Tibial artery (tissue), 4 donors: Measurements from ENCODE around the gene OPCML.

ENCODE experiments used
- DNase-seq, 2 donors: peaks; one replicate each; pipeline ENCODE4 v3.0.0-alpha.2; 2019
- H3K27ac ChIP-seq, 2 donors: fragments of 200-600 bp; sonication (generic) in 1 of 2; 1 replicate in 1 of 2; 2 replicates in 1 of 2; pipeline ENCODE4 v1.5.1; 2018 to 2019; ENCODE audit warnings: mild to moderate bottlenecking in 1 of 2
- H3K27me3 ChIP-seq, 2 donors: fragments of 200-600 bp; sonication (generic) in 1 of 2; one replicate each; pipeline versions ENCODE4 v1.5.1 to v1.6.0; 2016 to 2019
- H3K36me3 ChIP-seq, 3 donors: fragments of 200-600 bp; sonication (generic) in 2 of 3; one replicate each; pipeline ENCODE4 v1.5.1; 2016 to 2019; ENCODE audit warnings: mild to moderate bottlenecking in 2 of 3
- H3K4me1 ChIP-seq, 4 donors: fragments of 200-600 bp; sonication (generic) in 2 of 4; 1 replicate in 3 of 4; 2 replicates in 1 of 4; pipeline ENCODE4 v1.5.1; 2016 to 2019
- H3K4me3 ChIP-seq, 2 donors: fragments of 200-600 bp; sonication (generic) in 1 of 2; 1 replicate in 1 of 2; 2 replicates in 1 of 2; pipeline ENCODE4 v1.5.1; 2018 to 2019; ENCODE audit warnings: mild to moderate bottlenecking in 2 of 2
- H3K9me3 ChIP-seq, 3 donors: fragments of 200-600 bp; sonication (generic) in 1 of 3; one replicate each; pipeline ENCODE4 v1.5.1; 2016 to 2019
- intact Hi-C: fragments of 100-400 bp; cut with DNase I; formaldehyde crosslinking; loops from one replicate; pipeline ENCODE4 v1.15.0; 2023; ENCODE audit warnings: low total_unique reads
- TF ChIP-seq, protein P1 (sequence below), 2 experiments: fragments of 200-600 bp in 1 of 2; fragments of 450-650 bp in 1 of 2; IDR thresholded peaks; one replicate each; pipeline ENCODE4 v1.5.1; 2017 to 2019; ENCODE audit warnings: antibody characterized with exemption in 2 of 2, mild to moderate bottlenecking in 1 of 2, moderate library complexity in 1 of 2

OPCML gene

DNA sequence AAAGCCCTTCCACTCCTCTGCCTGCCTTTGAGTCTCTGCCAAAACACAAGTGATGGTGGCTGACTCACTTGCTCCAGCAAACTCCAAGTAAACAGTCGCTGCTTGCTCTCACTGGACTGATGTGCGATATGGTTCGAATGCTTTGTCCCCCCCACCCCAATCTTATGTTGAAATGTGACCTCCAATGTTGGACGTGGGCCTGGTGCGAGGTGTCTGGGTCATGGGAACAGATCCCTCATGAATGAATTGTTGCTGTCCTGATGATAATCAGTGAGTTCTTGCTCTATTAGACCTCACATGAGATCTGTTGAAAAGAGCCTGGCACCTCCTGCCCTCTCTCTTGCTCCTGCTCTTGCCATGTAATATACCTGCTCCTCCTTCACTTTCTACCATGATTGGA, 747.9 kb downstream of the OPCML start:
- no peaks in the 10 kb centered on the region for H3K36me3 ChIP-seq
- intact Hi-C loops, result no loop called here
- no peak for DNase-seq

DNA sequence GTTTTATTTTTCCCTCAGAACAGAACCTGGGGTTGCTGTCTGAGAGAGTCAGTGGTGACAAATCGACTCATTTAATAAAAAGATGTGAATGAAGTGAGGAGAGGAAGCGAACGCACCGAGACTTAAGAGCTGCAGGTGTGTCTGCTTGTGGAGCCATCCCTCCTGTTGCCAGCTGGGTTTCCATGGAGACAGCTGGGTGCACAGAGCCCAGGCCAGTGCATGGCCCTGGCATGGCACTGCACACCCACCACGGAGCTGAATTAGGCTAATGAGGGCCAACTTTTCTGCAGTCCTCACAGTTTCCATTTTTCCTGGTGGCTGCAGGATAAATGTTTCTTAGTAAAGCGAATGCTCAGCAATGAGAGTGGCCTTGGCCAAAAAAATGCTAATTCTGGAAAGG, 750.2 kb downstream of the OPCML start:
- no peak overlapping the region for H3K27ac ChIP-seq
- no peaks in the 10 kb centered on the region for H3K9me3 ChIP-seq
- H3K36me3 ChIP-seq, result no peaks in the 10 kb centered on the region
- intact Hi-C loops, result no loop called here
- DNase-seq, result no peak
- H3K4me1 ChIP-seq, result no peaks in the 10 kb centered on the region
- TF ChIP-seq, protein P1, sequence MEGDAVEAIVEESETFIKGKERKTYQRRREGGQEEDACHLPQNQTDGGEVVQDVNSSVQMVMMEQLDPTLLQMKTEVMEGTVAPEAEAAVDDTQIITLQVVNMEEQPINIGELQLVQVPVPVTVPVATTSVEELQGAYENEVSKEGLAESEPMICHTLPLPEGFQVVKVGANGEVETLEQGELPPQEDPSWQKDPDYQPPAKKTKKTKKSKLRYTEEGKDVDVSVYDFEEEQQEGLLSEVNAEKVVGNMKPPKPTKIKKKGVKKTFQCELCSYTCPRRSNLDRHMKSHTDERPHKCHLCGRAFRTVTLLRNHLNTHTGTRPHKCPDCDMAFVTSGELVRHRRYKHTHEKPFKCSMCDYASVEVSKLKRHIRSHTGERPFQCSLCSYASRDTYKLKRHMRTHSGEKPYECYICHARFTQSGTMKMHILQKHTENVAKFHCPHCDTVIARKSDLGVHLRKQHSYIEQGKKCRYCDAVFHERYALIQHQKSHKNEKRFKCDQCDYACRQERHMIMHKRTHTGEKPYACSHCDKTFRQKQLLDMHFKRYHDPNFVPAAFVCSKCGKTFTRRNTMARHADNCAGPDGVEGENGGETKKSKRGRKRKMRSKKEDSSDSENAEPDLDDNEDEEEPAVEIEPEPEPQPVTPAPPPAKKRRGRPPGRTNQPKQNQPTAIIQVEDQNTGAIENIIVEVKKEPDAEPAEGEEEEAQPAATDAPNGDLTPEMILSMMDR (IDR thresholded peaks at IDR 0.05), result no peak
- H3K27me3 ChIP-seq, result no peaks in the 10 kb centered on the region
- H3K4me3 ChIP-seq, result no peak overlapping the region

More for the DNA sequence above, 747.9 kb downstream of the OPCML start:
- TF ChIP-seq, protein P1 (IDR thresholded peaks at IDR 0.05), result no peak
- H3K27me3 ChIP-seq, result no peaks in the 10 kb centered on the region
- no peak overlapping the region for H3K4me3 ChIP-seq
- no peaks in the 10 kb centered on the region for H3K4me1 ChIP-seq
- H3K27ac ChIP-seq, result no peak overlapping the region
- H3K9me3 ChIP-seq, result no peaks in the 10 kb centered on the region

DNA sequence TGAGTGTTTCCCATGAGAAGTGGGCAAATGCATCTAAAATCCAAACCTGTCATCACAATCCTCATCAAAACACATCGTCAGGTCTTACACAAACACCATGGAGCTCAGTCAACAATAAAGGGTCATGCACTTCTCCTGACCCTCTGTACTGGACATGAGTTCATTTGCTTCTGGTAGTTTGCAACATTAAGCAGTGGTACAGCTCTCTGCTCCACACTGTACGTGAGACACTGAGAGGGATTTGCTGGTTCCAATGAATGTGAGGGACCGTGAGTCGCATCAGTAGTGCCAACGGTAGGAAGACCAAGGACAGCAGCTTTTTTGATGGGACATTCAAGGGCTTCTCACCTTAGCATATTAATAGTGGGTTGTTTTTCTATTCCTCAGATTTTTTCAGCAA, 752.3 kb downstream of the OPCML start:
- no peaks in the 10 kb centered on the region for H3K27me3 ChIP-seq
- no peaks in the 10 kb centered on the region for H3K9me3 ChIP-seq
- H3K4me3 ChIP-seq, result no peak overlapping the region
- intact Hi-C loops, result no loop called here
- H3K4me1 ChIP-seq, result no peaks in the 10 kb centered on the region
- DNase-seq, result no peak
- TF ChIP-seq, protein P1 (IDR thresholded peaks at IDR 0.05), result no peak
- H3K36me3 ChIP-seq, result no peaks in the 10 kb centered on the region
- no peak overlapping the region for H3K27ac ChIP-seq

DNA sequence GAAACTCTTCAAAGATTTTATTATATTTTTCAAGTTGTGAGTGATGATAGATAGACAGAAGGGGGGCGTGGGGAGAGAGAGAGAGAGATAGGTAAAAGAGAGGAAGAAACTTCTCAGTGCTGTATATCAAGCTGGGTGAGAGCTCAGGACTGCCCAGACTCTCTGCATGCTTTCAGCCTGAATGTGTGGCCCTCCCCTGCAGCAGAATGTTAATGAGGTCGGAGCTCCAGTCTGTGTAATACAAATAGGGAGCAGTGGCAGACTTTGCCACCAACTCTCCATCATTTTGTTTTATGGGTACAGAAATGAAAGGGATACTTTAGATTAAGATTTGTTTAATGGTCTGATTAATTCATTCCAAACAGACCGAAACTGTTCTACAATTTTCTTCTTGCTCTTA, 752.8 kb downstream of the OPCML start:
- TF ChIP-seq, protein P1 (IDR thresholded peaks at IDR 0.05), result no peak
- intact Hi-C loops, result no loop called here
- no peaks in the 10 kb centered on the region for H3K4me1 ChIP-seq
- no peak for DNase-seq
- no peaks in the 10 kb centered on the region for H3K9me3 ChIP-seq
- H3K36me3 ChIP-seq, result no peaks in the 10 kb centered on the region
- no peak overlapping the region for H3K27ac ChIP-seq
- H3K27me3 ChIP-seq, result no peaks in the 10 kb centered on the region
- H3K4me3 ChIP-seq, result no peak overlapping the region

DNA sequence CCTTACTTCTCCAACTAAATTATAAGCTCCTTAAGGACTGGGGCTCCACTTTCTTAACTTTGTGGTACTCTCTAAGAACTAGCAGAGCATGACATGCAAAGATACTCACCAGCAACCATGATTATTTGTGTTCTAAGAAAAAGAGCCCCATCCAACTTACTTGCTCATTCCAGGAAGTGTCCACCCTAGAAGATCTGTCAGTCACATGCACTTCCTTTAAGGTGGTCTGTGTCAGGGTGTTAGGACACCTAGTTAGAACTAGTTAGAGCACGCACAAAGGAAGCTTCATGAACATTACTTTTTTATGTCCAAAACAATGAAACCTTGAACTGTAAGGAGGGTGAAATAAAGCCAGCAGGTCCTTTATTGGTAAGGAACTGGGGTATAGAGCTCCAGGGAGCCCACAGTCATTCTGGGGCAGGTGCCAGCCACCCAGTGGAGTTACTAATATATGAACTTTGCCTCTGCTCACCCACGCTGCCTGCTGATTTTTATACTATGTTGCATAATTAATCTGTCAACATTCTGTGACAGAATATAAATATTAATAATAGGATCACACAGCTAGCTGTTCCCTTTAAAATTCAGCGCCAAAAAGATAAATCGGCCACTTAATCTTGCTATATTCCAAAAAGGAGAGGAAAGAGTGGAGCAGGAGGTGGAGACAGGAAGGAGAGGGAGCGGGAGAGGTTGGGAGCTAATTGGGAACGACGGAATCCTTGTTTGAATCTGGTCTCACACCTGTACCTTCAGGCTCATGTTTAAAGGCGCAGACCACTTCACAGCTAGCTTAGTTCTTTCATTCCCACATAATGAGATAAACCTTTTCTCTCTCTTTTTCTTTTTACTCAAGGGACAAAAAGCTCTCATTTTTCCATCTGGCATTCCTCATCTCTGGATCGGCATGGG, 755.0 kb downstream of the OPCML start:
- no peaks in the 10 kb centered on the region for H3K9me3 ChIP-seq
- intact Hi-C loops, result no loop called here
- no peak overlapping the region for H3K27ac ChIP-seq
- H3K4me1 ChIP-seq, result no peaks in the 10 kb centered on the region
- no peaks in the 10 kb centered on the region for H3K27me3 ChIP-seq
- no peak for DNase-seq
- no peaks in the 10 kb centered on the region for H3K36me3 ChIP-seq
- TF ChIP-seq, protein P1 (IDR thresholded peaks at IDR 0.05), result no peak
- no peak overlapping the region for H3K4me3 ChIP-seq
